SK-N-MC (cell line): ENCODE data around the gene PTEN.

ENCODE experiments used
- DNase-seq: peaks from one replicate; pipeline ENCODE4 v3.0.0-alpha.2; 2011; ENCODE audit warnings: low read depth, low spot score
- H3K27ac ChIP-seq: fragments of 200-600 bp; sonication (generic); 2 replicates; pipeline ENCODE4 v1.5.1; 2016; ENCODE audit warnings: mixed run types
- H3K36me3 ChIP-seq: fragments of 200-600 bp; sonication (generic); 2 replicates; pipeline ENCODE4 v1.6.1; 2017; ENCODE audit warnings: antibody characterized with exemption, low read length, mixed read lengths; ENCODE audit not compliant: insufficient read depth
- H3K4me3 ChIP-seq: fragments of 200-600 bp; sonication (generic); 2 replicates; pipeline ENCODE4 v1.5.1; 2016
- H3K9ac ChIP-seq: fragments of 200-600 bp; sonication (generic); 2 replicates; pipeline ENCODE4 v1.8.0; 2017; ENCODE audit warnings: mixed run types, mixed read lengths; ENCODE audit not compliant: insufficient read length
- H3K9me3 ChIP-seq: fragments of 200-600 bp; sonication (generic); 2 replicates; pipeline ENCODE4 v1.6.1; 2017; ENCODE audit warnings: low read depth, mild to moderate bottlenecking, antibody characterized with exemption, low read length, moderate library complexity, mixed read lengths
- EZH2 ChIP-seq: fragments of 200-600 bp; sonication (generic); IDR thresholded peaks from one replicate; pipeline ENCODE4 v1.6.1; 2017; ENCODE audit warnings: antibody characterized with exemption
- FOXP2 ChIP-seq: optimal IDR thresholded peaks from 2 replicates; pipeline ENCODE3; 2011; ENCODE audit warnings: mild to moderate bottlenecking, moderate library complexity; ENCODE audit not compliant: insufficient read depth; ENCODE audit errors: extremely low read length, control extremely low read depth
- POLR2AphosphoS5 ChIP-seq: IDR thresholded peaks from 2 replicates; pipeline ENCODE4 v1.6.1; 2012; ENCODE audit warnings: mild to moderate bottlenecking, low read depth, low read length, borderline replicate concordance

PTEN gene

DNA sequence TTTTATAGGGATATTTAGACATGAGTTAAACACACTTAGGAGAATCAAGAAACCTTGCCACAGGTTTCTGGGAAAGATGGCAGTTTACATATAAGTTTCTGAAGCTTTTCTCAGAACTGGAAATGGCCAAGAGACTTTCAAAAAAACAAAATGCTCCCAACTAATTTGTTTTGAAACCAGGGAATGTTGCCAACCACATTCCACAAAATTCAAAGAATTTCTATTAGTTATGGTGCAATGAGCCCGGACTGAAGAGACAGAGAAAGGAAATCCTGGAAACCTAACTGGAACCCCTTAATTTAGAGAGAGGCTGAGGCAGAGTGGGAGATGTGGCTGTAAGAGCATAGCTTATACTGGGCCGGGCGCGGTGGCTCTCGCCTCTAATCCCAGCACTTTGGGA lies 128.5 kb downstream of the PTEN start:
- DNase-seq: no peak
- no peak overlapping the region for H3K4me3 ChIP-seq
- H3K9ac ChIP-seq: no peak overlapping the region
- H3K36me3 ChIP-seq: no peaks in the 10 kb centered on the region
- no peak for TF ChIP-seq FOXP2
- no peak for TF ChIP-seq POLR2AphosphoS5
- no peak for TF ChIP-seq EZH2
- no peak overlapping the region for H3K27ac ChIP-seq
- no peaks in the 10 kb centered on the region for H3K9me3 ChIP-seq

- TF ChIP-seq POLR2AphosphoS5: no peak
- TF ChIP-seq EZH2: no peak
- no peak for TF ChIP-seq FOXP2
- no peak overlapping the region for H3K9ac ChIP-seq
- no peaks in the 10 kb centered on the region for H3K9me3 ChIP-seq
- H3K27ac ChIP-seq: no peak overlapping the region
- H3K4me3 ChIP-seq: no peak overlapping the region
- no peaks in the 10 kb centered on the region for H3K36me3 ChIP-seq
- no peak for DNase-seq
Observed at GRCh38 chr10:88004451-88004850, 141.0 kb downstream of the PTEN start.

- H3K4me3 ChIP-seq: no peak overlapping the region
- no peak for TF ChIP-seq EZH2
- TF ChIP-seq POLR2AphosphoS5: no peak
- TF ChIP-seq FOXP2: no peak
- no peak overlapping the region for H3K27ac ChIP-seq
- H3K36me3 ChIP-seq: no peaks in the 10 kb centered on the region
- DNase-seq: no peak
- no peak overlapping the region for H3K9ac ChIP-seq
- H3K9me3 ChIP-seq: no peaks in the 10 kb centered on the region
Observed at GRCh38 chr10:88006261-88006660, 142.8 kb downstream of the PTEN start.

DNA sequence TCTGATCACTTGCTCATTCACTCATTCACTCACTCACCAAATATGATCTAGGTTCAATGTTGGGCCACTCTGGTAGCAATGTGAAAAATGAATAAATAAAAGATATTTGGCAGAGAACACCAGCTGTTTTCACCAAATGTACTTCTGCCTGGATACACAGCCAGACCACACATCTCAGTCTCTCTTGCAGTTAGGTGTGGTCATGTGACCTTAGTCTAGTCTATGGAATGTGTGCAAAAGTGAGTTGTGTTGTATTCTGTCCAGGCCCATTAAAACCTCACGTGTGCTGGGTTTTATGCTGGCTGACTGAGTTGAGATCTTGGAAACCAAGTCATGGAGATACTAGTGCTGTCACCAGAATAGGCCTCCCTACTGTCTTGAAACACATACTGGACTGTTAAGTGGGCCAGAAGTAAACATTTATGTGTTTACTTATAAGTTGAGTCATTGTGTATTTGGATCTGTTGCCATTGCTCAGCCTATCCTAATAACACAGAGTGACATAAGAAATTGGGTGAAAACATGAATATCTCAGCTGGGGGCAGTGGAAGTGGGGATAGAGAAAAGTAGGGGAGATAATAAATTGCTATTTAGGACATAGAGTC lies 145.5 kb downstream of the PTEN start:
- no peaks in the 10 kb centered on the region for H3K9me3 ChIP-seq
- no peak overlapping the region for H3K27ac ChIP-seq

DNA sequence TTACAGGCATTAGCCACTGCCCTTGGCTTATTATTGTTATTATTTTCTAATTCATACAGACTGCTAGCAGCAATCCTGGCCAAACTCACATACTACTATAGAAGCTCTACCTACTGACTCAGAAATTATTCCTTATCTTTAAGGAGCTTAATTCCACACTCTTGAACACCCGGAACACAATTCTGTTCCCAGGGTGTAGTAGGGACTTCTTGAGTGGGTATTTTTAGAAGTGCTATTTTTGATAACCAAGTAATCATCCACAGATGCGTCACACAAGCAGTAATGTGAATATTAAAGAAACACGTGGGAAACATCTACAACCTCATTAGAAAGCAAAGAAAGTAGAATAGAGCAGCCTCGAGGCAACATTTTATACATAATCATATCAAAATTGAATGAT lies 149.2 kb downstream of the PTEN start:
- Histone ChIP-seq H3K9me3 (no peaks in the 10 kb centered on the region), H3K9ac (no peak overlapping the region), H3K4me3 (no peak overlapping the region), H3K36me3 (no peaks in the 10 kb centered on the region), H3K27ac (no peak overlapping the region)
- no peak for TF ChIP-seq FOXP2
- no peak for DNase-seq

More for the DNA sequence above, 145.5 kb downstream of the PTEN start:
- no peak for DNase-seq
- Histone ChIP-seq H3K4me3 (no peak overlapping the region), H3K9ac (no peak overlapping the region), H3K36me3 (no peaks in the 10 kb centered on the region)
- TF ChIP-seq POLR2AphosphoS5: no peak
- TF ChIP-seq FOXP2: no peak
- TF ChIP-seq EZH2: no peak

DNA sequence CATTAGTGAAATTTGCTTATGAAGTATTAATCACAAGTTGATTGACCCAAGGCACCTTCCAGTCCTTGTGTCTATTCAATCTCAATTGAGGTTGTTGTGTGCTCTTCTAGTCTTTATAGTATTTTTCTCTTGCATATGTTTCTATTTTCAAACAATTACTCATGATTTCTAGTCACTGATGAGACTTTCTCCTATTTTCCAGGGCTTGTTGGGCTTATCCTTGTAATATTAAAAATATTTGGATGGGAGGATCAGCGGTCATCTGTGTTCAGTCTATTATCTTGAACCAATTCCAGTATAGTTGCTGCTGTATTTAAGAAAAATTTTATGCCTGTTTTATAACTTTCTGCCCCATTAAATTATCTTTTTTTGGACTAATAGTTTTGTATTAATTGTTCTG lies 154.4 kb downstream of the PTEN start:
- H3K9ac ChIP-seq: no peak overlapping the region
- TF ChIP-seq POLR2AphosphoS5 (no peak), FOXP2 (no peak), EZH2 (no peak)

DNA sequence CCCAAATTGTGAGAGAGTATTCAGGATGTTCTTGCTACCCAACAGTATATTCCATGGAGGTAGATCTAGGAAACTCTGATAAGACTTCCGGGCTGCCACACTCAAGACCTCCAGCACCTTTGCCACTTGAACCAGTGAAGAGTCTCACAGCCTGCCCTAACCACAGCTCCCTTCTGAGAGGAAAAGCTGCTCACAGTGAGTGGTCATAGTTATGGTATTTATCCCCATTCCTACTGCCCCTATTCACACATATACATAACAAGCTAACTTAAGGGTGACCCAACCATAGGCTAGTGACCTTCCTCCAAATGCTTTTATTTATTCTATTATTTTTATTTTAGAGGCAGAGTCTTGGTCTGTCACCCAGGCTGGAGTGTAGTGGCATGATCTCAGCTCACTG lies 156.3 kb downstream of the PTEN start:
- Histone ChIP-seq H3K4me3 (no peak overlapping the region), H3K9ac (no peak overlapping the region), H3K27ac (no peak overlapping the region), H3K36me3 (no peaks in the 10 kb centered on the region), H3K9me3 (no peaks in the 10 kb centered on the region)
- no peak for TF ChIP-seq POLR2AphosphoS5
- TF ChIP-seq EZH2: no peak
- no peak for TF ChIP-seq FOXP2
- no peak for DNase-seq

More for the DNA sequence above, 154.4 kb downstream of the PTEN start:
- DNase-seq: no peak
- no peaks in the 10 kb centered on the region for H3K36me3 ChIP-seq
- H3K9me3 ChIP-seq: no peaks in the 10 kb centered on the region
- H3K4me3 ChIP-seq: no peak overlapping the region
- no peak overlapping the region for H3K27ac ChIP-seq
